ENCODE data around the gene CLIP2.

Gene CLIP2

GRCh38 chr7:74256491-74257408 lies 32.5 kb upstream of the CLIP2 start:
- Histone ChIP-seq H3K36me3 (no peaks in the 10 kb centered on the region), H3K4me3 (ENCODE audit: low read depth, low read length) (no peak overlapping the region), H3K9me3 (no peaks in the 10 kb centered on the region), H3K4me1 (no peaks in the 10 kb centered on the region), H3K27me3 (no peaks in the 10 kb centered on the region)
- TF ChIP-seq CTCF (IDR thresholded peaks at IDR 0.05; ENCODE audit: low read depth, low read length): no peak
- no peak for DNase-seq

GRCh38 chr7:74258639-74259038 lies 30.6 kb upstream of the CLIP2 start:
- TF ChIP-seq CTCF (IDR thresholded peaks at IDR 0.05; ENCODE audit: low read depth, low read length): no peak
- Histone ChIP-seq H3K27me3 (no peaks in the 10 kb centered on the region), H3K36me3 (no peaks in the 10 kb centered on the region), H3K9me3 (no peaks in the 10 kb centered on the region), H3K4me1 (no peaks in the 10 kb centered on the region), H3K4me3 (ENCODE audit: low read depth, low read length) (no peak overlapping the region)
- DNase-seq: no peak

GRCh38 chr7:74262639-74263398 lies 26.4 kb upstream of the CLIP2 start:
- no peaks in the 10 kb centered on the region for H3K36me3 ChIP-seq
- H3K4me3 ChIP-seq (ENCODE audit: low read depth, low read length): no peak overlapping the region
- H3K9me3 ChIP-seq: no peaks in the 10 kb centered on the region; the same call in 1 of the 2 replicates
- no peaks in the 10 kb centered on the region for H3K4me1 ChIP-seq
- peak; percentile 32 for DNase-seq
- no peak for TF ChIP-seq CTCF (IDR thresholded peaks at IDR 0.05; ENCODE audit: low read depth, low read length)
- no peaks in the 10 kb centered on the region for H3K27me3 ChIP-seq

GRCh38 chr7:74263399-74264120 lies 25.6 kb upstream of the CLIP2 start:
- Histone ChIP-seq H3K36me3 (no peaks in the 10 kb centered on the region), H3K4me3 (ENCODE audit: low read depth, low read length) (no peak overlapping the region), H3K9me3 (no peaks in the 10 kb centered on the region; the same call in 1 of the 2 replicates), H3K27me3 (no peaks in the 10 kb centered on the region), H3K4me1 (no peaks in the 10 kb centered on the region)
- no peak for TF ChIP-seq CTCF (IDR thresholded peaks at IDR 0.05; ENCODE audit: low read depth, low read length)
- no peak for DNase-seq

GRCh38 chr7:74266191-74266963 lies 22.8 kb upstream of the CLIP2 start:
- Histone ChIP-seq H3K36me3 (no peaks in the 10 kb centered on the region), H3K9me3 (no peaks in the 10 kb centered on the region; the same call in 1 of the 2 replicates), H3K4me1 (no peaks in the 10 kb centered on the region), H3K27me3 (no peaks in the 10 kb centered on the region), H3K4me3 (ENCODE audit: low read depth, low read length) (no peak overlapping the region)
- DNase-seq: no peak
- no peak for TF ChIP-seq CTCF (IDR thresholded peaks at IDR 0.05; ENCODE audit: low read depth, low read length)
